Measurements from ENCODE around the gene CACNA1B.
"Not testable (repeated sequence)": the region's sequence is repeated elsewhere in the genome, so short reads cannot be mapped to it uniquely, and the experiment has no call there.

The CACNA1B gene

GRCh38 chr9:137877506-137878122 is at the start of gene CACNA1B:
Gene CACNA1B (plus strand): TSS chr9:137877782. CDS start chr9:137877934, 152 bp downstream.
- not testable (repeated sequence) for FAIRE-seq

- FAIRE-seq = no peak
These were observed 49.6 kb upstream of the CACNA1B start for GRCh38 chr9:137827908-137828526.

- FAIRE-seq = no peak
These were observed 48.9 kb upstream of the CACNA1B start for GRCh38 chr9:137828527-137829259.

- no peak for FAIRE-seq
These were observed 48.2 kb upstream of the CACNA1B start for GRCh38 chr9:137829260-137829996.

- no peak for FAIRE-seq
These were observed 45.3 kb upstream of the CACNA1B start for GRCh38 chr9:137832191-137832700.

- no peak for FAIRE-seq
These were observed 44.6 kb upstream of the CACNA1B start for GRCh38 chr9:137832830-137833590.

- no peak for FAIRE-seq
These were observed 43.6 kb upstream of the CACNA1B start for GRCh38 chr9:137833721-137834613.

- FAIRE-seq = no peak
These were observed 42.6 kb upstream of the CACNA1B start for GRCh38 chr9:137834846-137835546.

GRCh38 chr9:137836151-137836830 is 41.3 kb upstream of the CACNA1B start:
- no peak for FAIRE-seq

GRCh38 chr9:137836831-137837241 is 40.7 kb upstream of the CACNA1B start:
- FAIRE-seq = no peak

GRCh38 chr9:137837345-137838278 is 40.0 kb upstream of the CACNA1B start:
- FAIRE-seq = no peak

GRCh38 chr9:137838576-137838975 is 39.0 kb upstream of the CACNA1B start:
- FAIRE-seq = no peak

- FAIRE-seq = no peak
These were observed 34.2 kb upstream of the CACNA1B start for GRCh38 chr9:137843355-137843754.

- FAIRE-seq = no peak
These were observed 25.9 kb upstream of the CACNA1B start for GRCh38 chr9:137851516-137852267.

- FAIRE-seq = no peak
These were observed 24.1 kb upstream of the CACNA1B start for GRCh38 chr9:137853392-137853995.

GRCh38 chr9:137860361-137860760 is 17.2 kb upstream of the CACNA1B start:
- no peak for FAIRE-seq

GRCh38 chr9:137865581-137866145 is 11.9 kb upstream of the CACNA1B start:
- no peak for FAIRE-seq

All from endometrium (tissue), 2 donors.